ENCODE results near the gene ATXN7L1. TPM values are rescaled to one million over a fixed set of nuclear protein-coding genes. Genes with fewer than 3 reads are reported as not detected.

The ATXN7L1 gene
- total and polyA plus RNA-seq, 2 of the 13 experiments (the other 11 are each of a cell fraction or from before 2014, with no cell fraction given), result 4.1 to 7.8 TPM

DNA sequence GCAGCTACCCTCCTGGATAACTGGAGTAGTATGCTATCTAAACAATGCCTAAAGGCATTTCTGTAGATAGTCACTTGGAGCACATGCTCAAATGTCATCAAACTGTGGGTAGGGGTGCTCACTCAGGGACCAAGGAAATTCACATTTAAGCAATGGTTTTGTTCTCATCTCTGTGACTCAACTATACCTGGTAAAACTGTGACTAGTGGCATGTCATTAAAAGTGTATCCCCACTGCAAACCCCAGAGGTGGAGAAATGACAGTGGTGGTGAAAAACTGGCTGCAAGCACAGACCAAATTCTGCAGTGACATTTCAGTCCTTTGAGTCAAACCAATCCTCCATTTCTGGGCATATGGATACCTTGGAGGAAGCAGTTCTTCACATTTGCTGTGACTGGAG lies 160.9 kb downstream of the ATXN7L1 start:
- ChIA-PET POLR2A (no interaction called here), CTCF (ENCODE audit: low intra/inter-chr PET ratio, low total read pairs) (no interaction called here)
- Histone ChIP-seq H3K36me3 (replicated peaks in 1 of 2; ENCODE audit: control insufficient read depth in 1 of 2, insufficient read depth in 2 of 2, low read length in 2 of 2) (no peaks in the 10 kb centered on the region), H3K4me1 (ENCODE audit: insufficient read depth, low read length) (no peaks in the 10 kb centered on the region), H3K27ac (ENCODE audit: extremely low read length, insufficient read depth, low read length) (no peak overlapping the region), H4K20me1 (ENCODE audit: insufficient read depth, low read length) (no peaks in the 10 kb centered on the region), H3K4me2 (ENCODE audit: low read depth, low read length) (no peak overlapping the region), H3K79me2 (ENCODE audit: insufficient read depth, low read length) (no peaks in the 10 kb centered on the region), H3K9me3 (ENCODE audit: low read length) (peaks cover 29% of the 10 kb centered on the region), H3K9ac (ENCODE audit: insufficient read depth, low read depth, low read length) (no peak overlapping the region), H3K27me3 (ENCODE audit: control insufficient read depth in 1 of 2, insufficient read depth in 2 of 2, low read length in 2 of 2) (no peaks in the 10 kb centered on the region), H2AFZ (ENCODE audit: low read length) (no peak overlapping the region), H3K4me3 (replicated peaks in 1 of 3; ENCODE audit: insufficient read depth in 1 of 3, low read depth in 2 of 3, low read length in 3 of 3) (no peak overlapping the region)
- TF ChIP-seq, protein P1, sequence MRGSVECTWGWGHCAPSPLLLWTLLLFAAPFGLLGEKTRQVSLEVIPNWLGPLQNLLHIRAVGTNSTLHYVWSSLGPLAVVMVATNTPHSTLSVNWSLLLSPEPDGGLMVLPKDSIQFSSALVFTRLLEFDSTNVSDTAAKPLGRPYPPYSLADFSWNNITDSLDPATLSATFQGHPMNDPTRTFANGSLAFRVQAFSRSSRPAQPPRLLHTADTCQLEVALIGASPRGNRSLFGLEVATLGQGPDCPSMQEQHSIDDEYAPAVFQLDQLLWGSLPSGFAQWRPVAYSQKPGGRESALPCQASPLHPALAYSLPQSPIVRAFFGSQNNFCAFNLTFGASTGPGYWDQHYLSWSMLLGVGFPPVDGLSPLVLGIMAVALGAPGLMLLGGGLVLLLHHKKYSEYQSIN (CRISPR knock-in tag; IDR thresholded peaks at IDR 0.05; ENCODE audit: borderline replicate concordance), result no peak
- FAIRE-seq (no peak), DNase-seq (ENCODE audit: low spot score) (no peak), ATAC-seq (no peak)
- BruUV-seq (replicated peaks), result no TSS peak
- in situ Hi-C loops (cut with HindIII; ENCODE audit: extremely low pct_ligation_motif_present, low pct_unique_long_range_greater_than_20kb), result no loop called here
- intact Hi-C loops (cut with micrococcal nuclease; ENCODE audit: unreplicated experiment), result no loop called here

DNA sequence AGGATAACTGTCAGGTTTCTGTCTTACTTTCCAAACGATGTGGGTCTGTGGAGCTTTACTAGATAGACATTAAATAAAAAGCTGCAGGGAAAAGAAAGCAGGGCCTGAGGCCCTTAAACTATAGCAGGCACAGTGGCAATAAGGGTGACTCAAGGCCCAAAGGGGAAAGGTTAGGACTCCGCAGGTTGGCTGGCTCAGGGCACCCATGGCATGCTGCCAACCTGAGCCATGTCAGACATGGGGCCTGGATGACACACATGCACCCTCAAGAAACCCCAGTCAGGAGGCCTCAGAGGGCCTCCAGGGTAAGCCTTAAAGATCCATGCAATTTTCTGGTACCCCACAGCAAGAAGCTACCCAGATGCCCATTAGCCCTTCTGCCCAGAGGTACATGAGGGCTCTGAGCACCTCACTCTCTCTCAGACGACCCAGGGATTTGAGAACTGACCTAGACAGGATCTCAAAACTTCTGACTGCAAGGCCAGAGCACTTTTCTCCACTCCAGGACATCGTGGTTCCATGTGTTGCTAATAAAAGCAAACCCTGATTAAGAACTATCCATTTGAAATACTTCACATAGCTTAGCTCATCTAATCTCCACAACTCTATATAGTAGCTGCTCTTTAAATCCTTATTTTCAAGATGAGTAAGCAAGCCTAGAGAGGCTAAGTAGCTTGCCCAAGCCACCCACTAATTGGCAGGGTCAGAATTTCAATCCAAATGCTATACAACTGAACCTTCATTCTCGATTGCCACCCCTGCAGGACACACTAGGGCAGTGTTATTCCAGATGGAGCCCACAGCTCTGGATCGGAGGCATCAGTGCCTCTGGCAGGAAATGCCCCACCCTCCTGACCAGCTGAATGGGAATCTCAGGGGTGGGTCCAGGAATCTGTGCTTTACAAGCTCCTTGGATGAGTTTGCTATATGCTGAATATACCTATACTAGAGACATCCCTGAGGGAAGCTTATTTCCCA lies 162.6 kb downstream of the ATXN7L1 start:
- H3K36me3 ChIP-seq (replicated peaks in 1 of 2; ENCODE audit: control insufficient read depth in 1 of 2, insufficient read depth in 2 of 2, low read length in 2 of 2), result no peaks in the 10 kb centered on the region
- H3K27me3 ChIP-seq (ENCODE audit: control insufficient read depth in 1 of 2, insufficient read depth in 2 of 2, low read length in 2 of 2), result no peaks in the 10 kb centered on the region
- no peak overlapping the region for H2AFZ ChIP-seq (ENCODE audit: low read length)
- peaks cover 29% of the 10 kb centered on the region for H3K9me3 ChIP-seq (ENCODE audit: low read length)
- no peak overlapping the region for H3K4me3 ChIP-seq (replicated peaks in 1 of 3; ENCODE audit: insufficient read depth in 1 of 3, low read depth in 2 of 3, low read length in 3 of 3)
- in situ Hi-C loops (cut with HindIII; ENCODE audit: extremely low pct_ligation_motif_present, low pct_unique_long_range_greater_than_20kb) (no loop called here), intact Hi-C loops (cut with micrococcal nuclease; ENCODE audit: unreplicated experiment) (no loop called here)
- no peak overlapping the region for H3K4me2 ChIP-seq (ENCODE audit: low read depth, low read length)
- DNase-seq (ENCODE audit: low spot score) (no peak), FAIRE-seq (no peak), ATAC-seq (no peak)
- H3K4me1 ChIP-seq (ENCODE audit: insufficient read depth, low read length), result no peaks in the 10 kb centered on the region
- H3K27ac ChIP-seq (ENCODE audit: extremely low read length, insufficient read depth, low read length), result no peak overlapping the region
- no peaks in the 10 kb centered on the region for H3K79me2 ChIP-seq (ENCODE audit: insufficient read depth, low read length)
- WGBS (ENCODE audit: low lambda C conversion rate), result 73% methylated on average over 5 of the region's 6 CpGs
- no peak overlapping the region for H3K9ac ChIP-seq (ENCODE audit: insufficient read depth, low read depth, low read length)
- CTCF ChIA-PET (ENCODE audit: low intra/inter-chr PET ratio, low total read pairs), result no interaction called here
- POLR2A ChIA-PET, result no interaction called here
- no peaks in the 10 kb centered on the region for H4K20me1 ChIP-seq (ENCODE audit: insufficient read depth, low read length)
- BruUV-seq (replicated peaks), result no TSS peak
- TF ChIP-seq ZMYM2 (CRISPR knock-in tag; IDR thresholded peaks at IDR 0.05) (no peak), ZNF160 (CRISPR knock-in tag; IDR thresholded peaks at IDR 0.05) (no peak), ELF4 (CRISPR knock-in tag; IDR thresholded peaks at IDR 0.05; ENCODE audit: borderline replicate concordance) (no peak), ZNF329 (CRISPR knock-in tag; IDR thresholded peaks at IDR 0.05; ENCODE audit: low read depth) (no peak), ZMYM3 (CRISPR knock-in tag; IDR thresholded peaks at IDR 0.05) (no peak), ATM (IDR thresholded peaks at IDR 0.05; ENCODE audit: borderline replicate concordance) (no peak), ATF7 (IDR thresholded peaks at IDR 0.05) (no peak), ATF7 (CRISPR knock-in tag; IDR thresholded peaks at IDR 0.05) (no peak), CREB1 (IDR thresholded peaks at IDR 0.05) (no peak), CREB1 (CRISPR knock-in tag; IDR thresholded peaks at IDR 0.05) (no peak)
- TF ChIP-seq, protein P2, sequence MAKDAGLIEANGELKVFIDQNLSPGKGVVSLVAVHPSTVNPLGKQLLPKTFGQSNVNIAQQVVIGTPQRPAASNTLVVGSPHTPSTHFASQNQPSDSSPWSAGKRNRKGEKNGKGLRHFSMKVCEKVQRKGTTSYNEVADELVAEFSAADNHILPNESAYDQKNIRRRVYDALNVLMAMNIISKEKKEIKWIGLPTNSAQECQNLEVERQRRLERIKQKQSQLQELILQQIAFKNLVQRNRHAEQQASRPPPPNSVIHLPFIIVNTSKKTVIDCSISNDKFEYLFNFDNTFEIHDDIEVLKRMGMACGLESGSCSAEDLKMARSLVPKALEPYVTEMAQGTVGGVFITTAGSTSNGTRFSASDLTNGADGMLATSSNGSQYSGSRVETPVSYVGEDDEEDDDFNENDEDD (CRISPR knock-in tag; IDR thresholded peaks at IDR 0.05; ENCODE audit: borderline replicate concordance), result no peak
- TF ChIP-seq, protein P3, sequence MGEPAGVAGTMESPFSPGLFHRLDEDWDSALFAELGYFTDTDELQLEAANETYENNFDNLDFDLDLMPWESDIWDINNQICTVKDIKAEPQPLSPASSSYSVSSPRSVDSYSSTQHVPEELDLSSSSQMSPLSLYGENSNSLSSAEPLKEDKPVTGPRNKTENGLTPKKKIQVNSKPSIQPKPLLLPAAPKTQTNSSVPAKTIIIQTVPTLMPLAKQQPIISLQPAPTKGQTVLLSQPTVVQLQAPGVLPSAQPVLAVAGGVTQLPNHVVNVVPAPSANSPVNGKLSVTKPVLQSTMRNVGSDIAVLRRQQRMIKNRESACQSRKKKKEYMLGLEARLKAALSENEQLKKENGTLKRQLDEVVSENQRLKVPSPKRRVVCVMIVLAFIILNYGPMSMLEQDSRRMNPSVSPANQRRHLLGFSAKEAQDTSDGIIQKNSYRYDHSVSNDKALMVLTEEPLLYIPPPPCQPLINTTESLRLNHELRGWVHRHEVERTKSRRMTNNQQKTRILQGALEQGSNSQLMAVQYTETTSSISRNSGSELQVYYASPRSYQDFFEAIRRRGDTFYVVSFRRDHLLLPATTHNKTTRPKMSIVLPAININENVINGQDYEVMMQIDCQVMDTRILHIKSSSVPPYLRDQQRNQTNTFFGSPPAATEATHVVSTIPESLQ (CRISPR knock-in tag; conservative IDR thresholded peaks at IDR 0.05), result no peak
